NB4 (cell line): ENCODE results near the gene MPDZ.
A peak's percentile ranks its signal among the peaks of the same experiment; 100 is the strongest.

ENCODE experiments used
- DNase-seq: peaks from one replicate; pipeline ENCODE4 v3.0.0; 2010; ENCODE audit warnings: low read depth
- H3K4me3 ChIP-seq: one replicate; pipeline ENCODE4 v1.5.1; 2011; ENCODE audit warnings: mild to moderate bottlenecking, low read depth, low read length, moderate library complexity
- CTCF ChIP-seq: IDR thresholded peaks from one replicate; pipeline ENCODE4 v1.5.1; 2012; ENCODE audit warnings: low read depth, low read length
- MAX ChIP-seq: IDR thresholded peaks from 2 replicates; pipeline ENCODE4 v1.6.1; 2011; ENCODE audit warnings: low read depth, low read length
- MYC ChIP-seq: IDR thresholded peaks from 2 replicates; pipeline ENCODE4 v1.6.1; 2011; ENCODE audit warnings: low read depth, low read length
- POLR2A ChIP-seq: IDR thresholded peaks from 2 replicates; pipeline ENCODE4 v1.6.1; 2011; ENCODE audit warnings: mild to moderate bottlenecking; ENCODE audit not compliant: insufficient read length; ENCODE audit errors: extremely low read depth

The MPDZ gene

DNA sequence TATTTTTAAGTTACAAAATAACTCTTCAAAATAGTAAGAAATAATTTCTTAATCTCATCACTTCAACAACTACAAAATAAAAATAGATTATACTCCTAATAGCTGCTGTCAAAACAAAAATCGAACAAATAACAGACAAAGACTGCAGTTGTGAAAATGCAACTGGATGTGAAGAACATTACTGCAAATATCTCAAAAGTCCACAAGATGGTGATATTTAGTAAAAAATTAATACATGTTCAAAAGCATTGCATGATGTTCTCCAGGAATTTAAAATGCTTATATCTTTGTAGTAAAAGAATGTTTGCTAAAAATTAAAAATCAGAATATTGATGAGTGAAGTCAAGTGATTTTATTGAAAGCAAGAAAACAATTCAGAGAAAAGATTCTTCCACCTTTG is 66.2 kb downstream of the MPDZ start:
- TF ChIP-seq POLR2A: no peak
- no peak for TF ChIP-seq MAX
- TF ChIP-seq MYC: no peak
- TF ChIP-seq CTCF: no peak
- peak; percentile 30 for DNase-seq

DNA sequence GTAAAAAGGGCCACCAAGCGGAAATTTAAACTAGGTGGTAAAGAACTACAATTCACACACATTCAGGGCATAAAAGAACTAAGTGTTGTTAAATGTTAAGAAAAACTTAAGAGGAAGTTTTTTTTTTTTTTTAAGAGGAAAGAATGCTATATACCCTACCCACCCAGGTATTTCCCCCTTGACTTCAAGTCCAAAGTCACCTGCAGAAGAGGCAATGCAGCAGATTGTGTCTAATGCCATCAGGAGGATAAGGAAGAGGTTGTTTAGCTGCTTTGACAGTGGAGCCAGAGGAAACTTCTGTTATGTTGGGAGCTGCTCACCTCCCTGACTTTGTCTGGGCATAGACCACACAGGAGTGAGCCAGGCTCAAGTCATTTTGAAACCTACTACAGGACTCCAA is 69.2 kb downstream of the MPDZ start:
- TF ChIP-seq MAX: no peak
- TF ChIP-seq POLR2A: no peak
- TF ChIP-seq MYC: no peak
- TF ChIP-seq CTCF: no peak
- no peak for DNase-seq
- H3K4me3 ChIP-seq: no peak overlapping the region

More for the DNA sequence above, 66.2 kb downstream of the MPDZ start:
- H3K4me3 ChIP-seq: no peak overlapping the region

GRCh38 chr9:13209498-13209897 is 70.0 kb downstream of the MPDZ start:
- no peak overlapping the region for H3K4me3 ChIP-seq
- DNase-seq: no peak
- no peak for TF ChIP-seq CTCF
- TF ChIP-seq MAX: no peak
- TF ChIP-seq MYC: no peak
- TF ChIP-seq POLR2A: no peak

GRCh38 chr9:13205824-13206223 is 73.7 kb downstream of the MPDZ start:
- H3K4me3 ChIP-seq: no peak overlapping the region
- peak; percentile 15 for DNase-seq
- TF ChIP-seq CTCF (no peak), POLR2A (no peak), MYC (no peak), MAX (no peak)

DNA sequence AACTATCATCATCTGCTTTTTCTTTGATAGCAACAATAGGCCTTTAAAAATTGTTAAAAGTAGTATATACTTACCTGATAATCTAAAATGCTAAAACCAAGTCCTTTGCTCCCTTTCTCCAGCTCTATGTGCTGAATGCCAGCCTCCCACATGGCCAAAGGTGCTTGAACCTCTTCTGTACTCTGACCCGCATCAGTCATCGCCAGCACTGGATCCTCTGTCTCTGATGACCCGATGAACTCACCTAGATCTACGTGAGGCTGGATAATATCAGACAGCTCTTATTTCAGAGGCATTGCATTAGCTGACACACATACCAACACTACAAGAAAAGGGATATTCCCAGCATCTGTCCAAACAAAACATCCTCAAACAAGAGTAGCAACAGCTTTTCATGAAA is 89.5 kb downstream of the MPDZ start:
- no peak overlapping the region for H3K4me3 ChIP-seq
- TF ChIP-seq CTCF: no peak
- DNase-seq: no peak

DNA sequence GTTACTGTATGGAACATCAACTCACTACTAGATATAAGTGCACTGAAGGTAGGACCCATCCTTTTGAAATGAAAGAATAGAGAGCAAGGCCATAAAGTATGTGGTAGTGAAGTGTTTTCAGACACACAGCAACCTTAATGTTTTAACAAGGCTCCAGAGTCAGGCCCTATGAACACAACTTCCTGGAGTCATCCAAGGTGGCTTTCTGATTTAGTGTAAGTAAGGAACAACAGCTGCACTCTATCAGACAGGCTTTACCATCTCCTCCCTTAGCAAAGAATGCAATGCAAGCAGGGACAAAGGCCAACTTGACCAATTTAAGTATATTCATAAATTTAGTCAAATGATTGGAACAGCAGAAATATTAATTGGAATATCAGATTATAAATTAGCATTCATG is 90.1 kb downstream of the MPDZ start:
- TF ChIP-seq CTCF (no peak), MYC (no peak), MAX (no peak), POLR2A (no peak)

More for the DNA sequence above, 90.1 kb downstream of the MPDZ start:
- DNase-seq: no peak
- H3K4me3 ChIP-seq: no peak overlapping the region
